NCI-H1417 treated with DMSO at 0.1 percent for 48 hours (cell line): ENCODE measurements around the gene HNRNPAB.
"Not testable (repeated sequence)": the region's sequence is repeated elsewhere in the genome, so short reads cannot be mapped to it uniquely, and the experiment has no call there.

Source experiments
- DNase-seq: peaks from one replicate; lab custom pipeline; 2025; lab: John Stamatoyannopoulos, UW

HNRNPAB gene

GRCh38 chr5:178245389-178245788, 41.1 kb downstream of the HNRNPAB start:
- no peak for DNase-seq

GRCh38 chr5:178246624-178247279, 42.4 kb downstream of the HNRNPAB start:
- no peak for DNase-seq

- no peak for DNase-seq
These were observed 43.4 kb downstream of the HNRNPAB start for GRCh38 chr5:178247481-178248456.

GRCh38 chr5:178248750-178249149, 44.4 kb downstream of the HNRNPAB start:
- no peak for DNase-seq

GRCh38 chr5:178249191-178249989, 45.1 kb downstream of the HNRNPAB start:
- no peak for DNase-seq

GRCh38 chr5:178250263-178250662, 45.9 kb downstream of the HNRNPAB start:
- DNase-seq: no peak

- no peak for DNase-seq
These were observed 47.9 kb downstream of the HNRNPAB start for GRCh38 chr5:178252258-178252657.

- not testable (repeated sequence) for DNase-seq
These were observed 49.3 kb downstream of the HNRNPAB start for GRCh38 chr5:178253632-178254031.

- no peak for DNase-seq
These were observed 52.4 kb downstream of the HNRNPAB start for GRCh38 chr5:178256746-178257145.

- no peak for DNase-seq
These were observed 53.3 kb downstream of the HNRNPAB start for GRCh38 chr5:178257650-178258049.

GRCh38 chr5:178259623-178260536, 55.5 kb downstream of the HNRNPAB start:
- no peak for DNase-seq
